IMR-90 (cell line): ENCODE results near the gene PLSCR3. TPM values are rescaled to one million over a fixed set of nuclear protein-coding genes. Genes with fewer than 3 reads are reported as not detected.

ENCODE experiments used
- ATAC-seq: fragments of 200-7000 bp; cut with Tn5 transposase; 2 replicates; pipeline ENCODE4 v1.9.1; 2020; ENCODE audit warnings: low read depth, mild to moderate bottlenecking, moderate library complexity
- BruUV-seq: library from RNA; stranded (reverse); fragments of 400-500 nt; replicated peaks from 2 replicates; lab custom pipeline; 2021; lab: Mats Ljungman, UMichigan
- CTCF ChIA-PET: fragments of 300-600 bp; formaldehyde crosslinking; extraction: SDS; loops from one replicate; lab custom pipeline; 2021; ENCODE audit warnings: antibody characterized with exemption; lab: Yijun Ruan, JAX
- POLR2A ChIA-PET: fragments of 300-600 bp; sonication (Branson Sonifier 250); formaldehyde crosslinking; loops from one replicate; lab custom pipeline; 2022; ENCODE audit warnings: antibody characterized with exemption; ENCODE audit not compliant: unreplicated experiment; lab: Charles Lee
- DNase-seq: peaks from one replicate; pipeline ENCODE4 v3.0.0; 2013
- H2AFZ ChIP-seq: replicated peaks from 2 replicates; pipeline ENCODE3; 2013; ENCODE audit warnings: low read length, mild to moderate bottlenecking; ENCODE audit not compliant: poor library complexity
- H2AK5ac ChIP-seq: 2 replicates; pipeline ENCODE4 v1.6.1; 2013; ENCODE audit warnings: low read depth, low read length, inconsistent platforms
- H2AK9ac ChIP-seq: replicated peaks from 2 replicates; pipeline ENCODE3; 2013; ENCODE audit warnings: mild to moderate bottlenecking, low read depth, low read length, moderate library complexity; ENCODE audit not compliant: poor library complexity
- H2BK120ac ChIP-seq: 2 replicates; pipeline ENCODE4 v1.6.1; 2013; ENCODE audit warnings: low read depth, low read length, inconsistent platforms
- H2BK15ac ChIP-seq: 3 replicates; pipeline ENCODE4 v1.6.1; 2013; ENCODE audit warnings: low read depth, low read length, inconsistent platforms
- H2BK20ac ChIP-seq: 2 replicates; pipeline ENCODE4 v1.6.1; 2013; ENCODE audit warnings: low read depth, mild to moderate bottlenecking, inconsistent platforms, low read length, moderate library complexity
- H2BK5ac ChIP-seq: 2 replicates; pipeline ENCODE4 v1.6.1; 2013; ENCODE audit warnings: mild to moderate bottlenecking, low read depth, low read length, inconsistent platforms; ENCODE audit not compliant: poor library complexity, severe bottlenecking
- H3K14ac ChIP-seq: replicated peaks from 2 replicates; pipeline ENCODE4 v1.6.1; 2013; ENCODE audit warnings: low read depth, low read length, inconsistent platforms
- H3K18ac ChIP-seq: 2 replicates; pipeline ENCODE4 v1.6.1; 2013; ENCODE audit warnings: low read depth, low read length, control low read depth
- H3K23ac ChIP-seq: 2 replicates; pipeline ENCODE4 v1.6.1; 2013; ENCODE audit warnings: low read depth, low read length, inconsistent platforms
- H3K27ac ChIP-seq: 2 replicates; pipeline ENCODE4 v1.5.1; 2013; ENCODE audit warnings: mild to moderate bottlenecking, control low read depth, low read length; ENCODE audit not compliant: insufficient read depth
- H3K27me3 ChIP-seq: 2 replicates; pipeline ENCODE4 v1.6.1; 2013; ENCODE audit warnings: low read length; ENCODE audit not compliant: control insufficient read depth, insufficient read depth
- H3K36me3 ChIP-seq: 2 replicates; pipeline ENCODE4 v1.6.1; 2013; ENCODE audit warnings: low read length, mixed read lengths; ENCODE audit not compliant: control insufficient read depth, insufficient read depth
- H3K4ac ChIP-seq: 2 replicates; pipeline ENCODE4 v1.6.1; 2013; ENCODE audit warnings: low read depth, low read length, inconsistent platforms
- H3K4me1 ChIP-seq: 2 replicates; pipeline ENCODE4 v1.6.1; 2013; ENCODE audit warnings: low read length, mixed read lengths; ENCODE audit not compliant: control insufficient read depth, insufficient read depth
- H3K4me2 ChIP-seq: 2 replicates; pipeline ENCODE4 v1.6.1; 2013; ENCODE audit warnings: low read depth, mild to moderate bottlenecking, control low read depth, low read length, moderate library complexity
- H3K4me3 ChIP-seq: 2 replicates; pipeline ENCODE4 v1.5.1; 2013; ENCODE audit warnings: low read depth, mild to moderate bottlenecking, control low read depth, low read length, moderate library complexity; ENCODE audit not compliant: insufficient read depth
- H3K56ac ChIP-seq: 2 replicates; pipeline ENCODE4 v1.6.1; 2013; ENCODE audit warnings: low read length, inconsistent platforms; ENCODE audit not compliant: insufficient read depth; ENCODE audit errors: extremely low read depth
- H3K79me1 ChIP-seq, 2 experiments: 2 replicates each; pipeline ENCODE4 v1.6.1; 2013; ENCODE audit warnings: low read length in 2 of 2, inconsistent platforms in 1 of 2, low read depth in 1 of 2
- H3K9ac ChIP-seq: 2 replicates; pipeline ENCODE4 v1.6.1; 2013; ENCODE audit warnings: low read depth, low read length, control low read depth
- H3K9me1 ChIP-seq: 2 replicates; pipeline ENCODE4 v1.6.1; 2013; ENCODE audit warnings: low read length, inconsistent platforms; ENCODE audit not compliant: insufficient read depth
- H3K9me3 ChIP-seq: 2 replicates; pipeline ENCODE4 v1.6.1; 2013; ENCODE audit warnings: low read length; ENCODE audit not compliant: control insufficient read depth, insufficient read depth
- H4K20me1 ChIP-seq: 2 replicates; pipeline ENCODE4 v1.6.1; 2013; ENCODE audit warnings: low read length, inconsistent platforms; ENCODE audit not compliant: insufficient read depth
- H4K5ac ChIP-seq: 2 replicates; pipeline ENCODE4 v1.6.1; 2013; ENCODE audit warnings: mild to moderate bottlenecking, low read depth, low read length, control low read depth
- H4K8ac ChIP-seq, 2 experiments: 2 replicates each; pipeline ENCODE4 v1.6.1; 2013; ENCODE audit warnings: low read depth in 2 of 2, low read length in 2 of 2, control low read depth in 1 of 2, inconsistent platforms in 1 of 2
- H4K91ac ChIP-seq: 2 replicates; pipeline ENCODE4 v1.6.1; 2013; ENCODE audit warnings: low read depth, low read length, inconsistent platforms; ENCODE audit not compliant: insufficient read depth
- BHLHE40 ChIP-seq: fragments of 150-350 bp; IDR thresholded peaks from 2 replicates; pipeline ENCODE4 v1.6.1; 2016; ENCODE audit warnings: mild to moderate bottlenecking, low read depth, low read length
- CEBPB ChIP-seq: IDR thresholded peaks from 2 replicates; pipeline ENCODE4 v1.6.1; 2012; ENCODE audit warnings: low read depth, low read length, improper control_type of control experiment
- CHD1 ChIP-seq: IDR thresholded peaks from 2 replicates; pipeline ENCODE4 v1.6.1; 2012; ENCODE audit warnings: low read depth, low read length, improper control_type of control experiment
- CTCF ChIP-seq: conservative IDR thresholded peaks from 2 replicates; pipeline ENCODE4 v1.5.1; 2012; ENCODE audit warnings: mild to moderate bottlenecking, low read depth, low read length, improper control_type of control experiment
- ELK1 ChIP-seq: fragments of 150-350 bp; IDR thresholded peaks from 2 replicates; pipeline ENCODE4 v1.6.1; 2016; ENCODE audit warnings: low read depth, mild to moderate bottlenecking, low read length, moderate library complexity, borderline replicate concordance
- FOS ChIP-seq: fragments of 150-350 bp; IDR thresholded peaks from 2 replicates; pipeline ENCODE4 v1.6.1; 2016; ENCODE audit warnings: low read depth, low read length
- MAFK ChIP-seq: IDR thresholded peaks from 2 replicates; pipeline ENCODE4 v1.6.1; 2012; ENCODE audit warnings: low read depth, low read length, improper control_type of control experiment
- MAZ ChIP-seq: IDR thresholded peaks from 2 replicates; pipeline ENCODE4 v1.6.1; 2012; ENCODE audit warnings: low read depth, mild to moderate bottlenecking, low read length, improper control_type of control experiment, moderate library complexity, borderline replicate concordance
- MXI1 ChIP-seq: IDR thresholded peaks from 2 replicates; pipeline ENCODE4 v1.6.1; 2012; ENCODE audit warnings: low read depth, mild to moderate bottlenecking, low read length, moderate library complexity, borderline replicate concordance
- NFE2L2 ChIP-seq: fragments of 150-350 bp; IDR thresholded peaks from 2 replicates; pipeline ENCODE4 v1.6.1; 2016; ENCODE audit warnings: low read depth, mild to moderate bottlenecking, low read length
- POLR2A ChIP-seq: IDR thresholded peaks from 2 replicates; pipeline ENCODE4 v1.6.1; 2012; ENCODE audit warnings: mild to moderate bottlenecking, low read depth, low read length
- RAD21 ChIP-seq: IDR thresholded peaks from 2 replicates; pipeline ENCODE4 v1.6.1; 2012; ENCODE audit warnings: low read length, improper control_type of control experiment
- RCOR1 ChIP-seq: IDR thresholded peaks from 2 replicates; pipeline ENCODE4 v1.6.1; 2012; ENCODE audit warnings: mild to moderate bottlenecking, low read length, improper control_type of control experiment; ENCODE audit not compliant: insufficient replicate concordance
- RFX5 ChIP-seq: IDR thresholded peaks from 2 replicates; pipeline ENCODE4 v1.8.0; 2012; ENCODE audit warnings: low read depth, mild to moderate bottlenecking, low read length, moderate library complexity
- SMC3 ChIP-seq: fragments of 150-350 bp; IDR thresholded peaks from 2 replicates; pipeline ENCODE4 v1.6.1; 2016; ENCODE audit warnings: low read depth, mild to moderate bottlenecking, antibody characterized with exemption, low read length, moderate library complexity
- WGBS, 2 experiments: methylation state at CpG; one replicate each; pipeline versions ENCODE4 v1.1.5 to v1.1.7; 2013; ENCODE audit warnings: missing lambda C conversion rate in 2 of 2; ENCODE audit not compliant: insufficient read length in 1 of 2; ENCODE audit errors: extremely low coverage in 2 of 2; 5-methylcytosine and 5-hydroxymethylcytosine counted together
- dilution Hi-C: fragments of 300-500 bp; cut with HindIII; formaldehyde crosslinking; loops from one replicate; pipeline ENCODE4 v1.14.3; 2018; ENCODE audit warnings: low sequenced_read_pairs; ENCODE audit not compliant: unreplicated experiment
- in situ Hi-C: fragments of 300-500 bp; cut with MboI; formaldehyde crosslinking; loops from 3 replicates; pipeline ENCODE4 v1.14.3; 2019; ENCODE audit warnings: low sequenced_read_pairs, inconsistent platforms, mixed read lengths
- intact Hi-C: fragments of 100-400 bp; cut with micrococcal nuclease; formaldehyde crosslinking; loops from 2 replicates; pipeline ENCODE4 v1.10.0; 2022
- polyA plus RNA-seq, 3 experiments: library from polyadenylated mRNA; depleted of rRNA; stranded (reverse); fragments of >200 nt; gene quantifications; 2 replicates each; pipeline ENCODE4 v1.2.3, GENCODE V29; 2012; ENCODE audit warnings: low replicate concordance in 1 of 3
- total RNA-seq: library from RNA; depleted of rRNA; stranded (reverse); fragments of >200 nt; gene quantifications from 2 replicates; pipeline ENCODE4 v1.2.3, GENCODE V29; 2012

Gene PLSCR3
- total and polyA plus RNA-seq, 2 of the 4 experiments (the other 2 are of a cell fraction): 6.1 to 116 TPM

DNA sequence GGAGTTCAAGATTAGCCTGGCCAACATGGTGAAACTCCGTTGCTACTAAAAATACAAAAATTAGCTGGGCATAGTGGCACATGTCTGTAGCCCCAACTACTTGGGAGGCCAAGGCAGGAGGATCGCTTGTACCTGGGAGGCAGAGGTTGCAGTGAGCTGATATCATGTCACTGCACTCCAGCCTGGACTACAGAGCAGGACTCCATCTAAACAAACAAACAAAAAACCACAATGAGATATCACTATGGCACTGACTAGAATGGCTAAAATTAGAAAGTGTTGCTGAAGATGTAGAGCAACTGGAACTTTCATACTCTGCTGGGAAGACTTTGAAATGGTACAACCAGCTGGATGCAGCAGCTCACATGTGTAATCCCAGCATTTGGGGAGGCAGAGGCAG lies 20.0 kb downstream of the PLSCR3 start:
- no peak overlapping the region for H3K4me2 ChIP-seq
- no peak overlapping the region for H2AK9ac ChIP-seq
- ChIA-PET POLR2A (no interaction called here), CTCF (no interaction called here)
- no peaks in the 10 kb centered on the region for H3K36me3 ChIP-seq
- H3K23ac ChIP-seq: no peak overlapping the region
- H3K56ac ChIP-seq: no peak overlapping the region
- dilution Hi-C loops: no loop called here
- no peak for TF ChIP-seq POLR2A
- TF ChIP-seq SMC3: no peak
- TF ChIP-seq BHLHE40: no peak
- TF ChIP-seq MXI1: no peak
- TF ChIP-seq MAFK: no peak
- TF ChIP-seq RFX5: no peak
- no peak for TF ChIP-seq CHD1
- no peak for TF ChIP-seq RAD21
- TF ChIP-seq ELK1: no peak
- TF ChIP-seq FOS: no peak
- no peak for TF ChIP-seq CTCF
- TF ChIP-seq RCOR1: no peak
- no peak for TF ChIP-seq CEBPB
- no peak for TF ChIP-seq NFE2L2
- no peak for TF ChIP-seq MAZ
- peaks cover 15% of the 10 kb centered on the region for H3K27me3 ChIP-seq
- H2AK5ac ChIP-seq: no peak overlapping the region
- H3K4me3 ChIP-seq: no peak overlapping the region
- no peaks in the 10 kb centered on the region for H4K20me1 ChIP-seq
- H4K91ac ChIP-seq: no peak overlapping the region
- H3K4me1 ChIP-seq: no peaks in the 10 kb centered on the region
- H3K9me1 ChIP-seq: no peaks in the 10 kb centered on the region
- no peak overlapping the region for H2BK5ac ChIP-seq
- ATAC-seq (no peak), DNase-seq (no peak)
- H3K79me1 ChIP-seq: no peaks in the 10 kb centered on the region
- in situ Hi-C loops: no loop called here
- H3K14ac ChIP-seq: no peak overlapping the region
- H3K9ac ChIP-seq: no peak overlapping the region
- H4K8ac ChIP-seq: no peak overlapping the region
- WGBS, 2 experiments: no CpG with 5 or more reads among the region's 2 CpGs
- no peak overlapping the region for H2AFZ ChIP-seq
- H2BK15ac ChIP-seq: no peak overlapping the region
- no peak overlapping the region for H2BK120ac ChIP-seq
- no peak overlapping the region for H3K27ac ChIP-seq
- BruUV-seq: no TSS peak
- no peak overlapping the region for H2BK20ac ChIP-seq
- no peak overlapping the region for H3K4ac ChIP-seq
- H4K5ac ChIP-seq: no peak overlapping the region
- H3K18ac ChIP-seq: no peak overlapping the region
- H3K9me3 ChIP-seq: peaks cover 3% of the 10 kb centered on the region; the same call in 1 of the 2 replicates
- intact Hi-C loops: no loop called here
